Fibroblast of lung (primary cell): ENCODE measurements around the gene GALNT2.

Experiments
- EZH2 ChIP-seq: IDR thresholded peaks from 2 replicates; pipeline ENCODE4 v1.5.1; 2012; ENCODE audit warnings: low read length, control low read depth, mild to moderate bottlenecking; ENCODE audit errors: missing control alignments
- TF ChIP-seq, protein P1 (sequence below), 2 donors: IDR thresholded peaks in 1 of 2; conservative IDR thresholded peaks in 1 of 2; 1 replicate in 1 of 2; 2 replicates in 1 of 2; pipeline ENCODE4 v1.5.1; 2011 to 2012; ENCODE audit warnings: low read length in 2 of 2, control low read depth in 1 of 2, inconsistent platforms in 1 of 2, low read depth in 1 of 2, mild to moderate bottlenecking in 1 of 2

DNA sequence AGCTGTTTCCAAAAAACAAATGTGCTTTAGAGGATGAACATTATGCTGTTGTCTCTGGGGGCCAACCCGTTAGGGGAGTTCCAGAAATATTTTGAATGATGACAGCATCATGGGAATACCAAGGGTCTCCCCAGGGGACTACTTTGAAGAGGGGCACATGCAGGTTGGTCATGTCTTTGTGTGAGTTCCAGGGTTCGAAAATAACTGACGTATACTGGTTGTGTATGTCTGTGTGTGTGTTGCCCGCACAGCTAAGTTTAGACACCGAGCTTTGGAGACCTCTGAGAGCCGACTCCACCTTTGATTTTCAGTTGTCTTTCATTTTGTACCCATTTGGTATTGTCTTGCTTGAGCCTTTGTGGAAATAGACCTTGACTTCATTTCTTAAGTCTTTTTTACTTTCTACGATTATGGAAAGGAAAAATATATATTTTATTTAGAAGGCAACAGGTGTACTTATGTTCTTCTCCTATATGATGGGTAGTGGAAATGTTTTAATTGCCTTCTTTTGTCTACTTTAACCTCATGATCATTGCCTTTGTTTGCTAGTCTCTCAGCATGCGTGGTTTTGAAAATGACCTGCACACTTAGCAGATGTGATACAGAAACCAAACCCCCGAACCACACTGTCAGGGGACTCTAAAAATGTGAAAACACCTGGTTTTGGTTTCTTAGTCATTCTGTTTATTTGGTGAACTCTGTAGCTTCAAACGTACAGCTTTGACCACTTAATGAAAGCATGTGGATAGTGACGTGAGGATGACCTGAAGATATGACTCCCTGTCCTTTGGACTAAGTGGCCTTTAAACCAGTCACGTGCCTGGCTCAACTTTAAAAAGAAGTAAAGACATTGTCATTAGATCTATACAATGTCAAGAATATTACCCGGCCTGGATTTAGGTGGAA lies 56.5 kb downstream of the GALNT2 start:
- TF ChIP-seq, protein P1, sequence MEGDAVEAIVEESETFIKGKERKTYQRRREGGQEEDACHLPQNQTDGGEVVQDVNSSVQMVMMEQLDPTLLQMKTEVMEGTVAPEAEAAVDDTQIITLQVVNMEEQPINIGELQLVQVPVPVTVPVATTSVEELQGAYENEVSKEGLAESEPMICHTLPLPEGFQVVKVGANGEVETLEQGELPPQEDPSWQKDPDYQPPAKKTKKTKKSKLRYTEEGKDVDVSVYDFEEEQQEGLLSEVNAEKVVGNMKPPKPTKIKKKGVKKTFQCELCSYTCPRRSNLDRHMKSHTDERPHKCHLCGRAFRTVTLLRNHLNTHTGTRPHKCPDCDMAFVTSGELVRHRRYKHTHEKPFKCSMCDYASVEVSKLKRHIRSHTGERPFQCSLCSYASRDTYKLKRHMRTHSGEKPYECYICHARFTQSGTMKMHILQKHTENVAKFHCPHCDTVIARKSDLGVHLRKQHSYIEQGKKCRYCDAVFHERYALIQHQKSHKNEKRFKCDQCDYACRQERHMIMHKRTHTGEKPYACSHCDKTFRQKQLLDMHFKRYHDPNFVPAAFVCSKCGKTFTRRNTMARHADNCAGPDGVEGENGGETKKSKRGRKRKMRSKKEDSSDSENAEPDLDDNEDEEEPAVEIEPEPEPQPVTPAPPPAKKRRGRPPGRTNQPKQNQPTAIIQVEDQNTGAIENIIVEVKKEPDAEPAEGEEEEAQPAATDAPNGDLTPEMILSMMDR (conservative IDR thresholded peaks at IDR 0.05 in 1 of 2, IDR thresholded peaks at IDR 0.05 in 1 of 2; ENCODE audit: low read depth in 1 of 2, low read length in 2 of 2): no peak
- no peak for TF ChIP-seq EZH2
